NCI-H460 (cell line): ENCODE measurements around the gene KCNC1. TPM values are rescaled to one million over a fixed set of nuclear protein-coding genes. Genes with fewer than 3 reads are reported as not detected.

Source experiments
- DNase-seq: peaks from one replicate; pipeline ENCODE4 v3.0.0-alpha.2; 2016; ENCODE audit warnings: low read depth; ENCODE audit errors: extremely low read depth
- total RNA-seq: library from RNA; depleted of rRNA; stranded (reverse); fragments of >200 nt; shearing (Covaris generic); gene quantifications from 2 replicates; pipeline ENCODE4 v1.2.3, GENCODE V29; 2014

The KCNC1 gene
- total RNA-seq, 1 experiment from 2014 or later = not detected

GRCh38 chr11:17771841-17772401, 37.3 kb downstream of the KCNC1 start:
- DNase-seq = no peak

DNA sequence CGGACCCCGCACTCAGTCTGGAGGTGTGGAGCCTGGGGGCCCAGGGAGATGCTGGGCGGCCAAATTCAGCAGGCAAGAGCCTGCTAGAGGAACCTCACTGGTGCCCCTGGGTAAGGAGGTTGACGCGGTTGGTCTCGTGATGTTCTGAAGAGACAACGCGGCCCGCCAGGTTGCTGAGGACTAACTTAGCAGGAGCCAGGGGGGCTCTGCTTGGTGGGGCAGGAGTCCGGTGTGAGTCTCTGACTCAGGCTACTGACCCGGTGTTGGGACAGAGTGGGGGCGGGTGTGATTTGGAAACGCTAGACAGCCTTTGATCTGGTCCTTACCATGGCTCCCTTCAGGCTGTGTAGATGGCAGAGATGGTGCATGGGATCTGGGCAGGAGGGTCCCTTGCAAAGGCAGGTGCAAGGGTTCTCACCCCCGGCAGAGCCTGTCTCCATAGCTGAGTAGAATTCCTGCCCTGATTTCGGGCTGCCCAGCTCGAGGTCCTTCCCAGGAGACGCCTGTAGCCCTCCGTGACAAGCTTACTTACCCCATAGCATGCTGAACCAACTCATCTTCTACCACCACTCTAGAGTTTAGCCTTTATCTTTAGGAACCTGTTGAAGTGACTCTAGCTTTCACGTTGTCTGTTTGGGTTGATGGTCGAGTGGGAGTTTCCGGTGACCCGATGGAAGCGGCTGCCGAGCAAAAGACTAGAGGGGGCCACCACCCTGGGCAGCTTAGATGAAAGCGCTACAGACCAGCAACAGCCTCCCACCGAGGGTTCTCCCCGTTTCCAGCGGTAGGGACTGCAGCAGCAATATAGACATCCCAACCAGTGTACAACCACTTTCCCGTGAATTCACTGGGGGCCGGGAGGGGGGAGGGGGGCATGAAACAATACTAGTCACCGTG, 38.4 kb downstream of the KCNC1 start:
- DNase-seq = no peak

- no peak for DNase-seq
These were observed 39.1 kb downstream of the KCNC1 start for GRCh38 chr11:17773674-17774073.

- DNase-seq = no peak
These were observed 39.9 kb downstream of the KCNC1 start for GRCh38 chr11:17774232-17775034.

GRCh38 chr11:17775035-17775348, 40.4 kb downstream of the KCNC1 start:
- DNase-seq = no peak

GRCh38 chr11:17775507-17776211, 41.1 kb downstream of the KCNC1 start:
- no peak for DNase-seq

DNA sequence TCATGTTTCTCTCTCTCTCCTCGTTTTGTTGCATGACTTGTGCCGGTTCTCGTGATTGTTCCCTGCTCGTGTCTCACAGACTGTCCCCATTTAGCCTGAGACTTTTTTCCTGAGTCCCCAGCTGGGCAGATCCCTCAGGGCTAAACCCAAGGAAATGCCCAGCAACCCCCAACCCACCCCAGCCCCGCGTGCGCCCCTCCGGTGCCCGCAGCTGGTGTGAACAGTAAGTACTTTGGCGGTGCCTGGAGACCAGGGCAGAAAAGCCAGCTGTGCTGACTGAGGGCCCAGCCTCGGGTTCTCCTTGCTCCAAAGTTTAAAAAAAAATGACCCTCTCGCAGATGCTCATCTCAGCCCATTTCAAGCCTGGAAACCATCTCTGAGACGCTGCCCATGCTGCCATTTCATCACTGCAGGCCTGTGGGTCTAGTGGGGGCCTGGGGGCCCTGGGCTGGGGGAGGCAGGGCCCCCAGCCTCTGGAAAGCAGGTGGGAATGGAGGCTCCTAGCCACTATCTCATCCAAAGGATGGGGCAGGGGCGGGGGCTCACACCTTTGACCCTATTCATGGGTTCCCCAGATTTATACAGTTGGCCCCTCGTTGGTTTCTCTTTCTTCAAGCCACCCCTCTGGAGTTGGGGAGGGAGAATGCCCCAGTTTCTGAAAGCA, 41.8 kb downstream of the KCNC1 start:
- no peak for DNase-seq

GRCh38 chr11:17777086-17777737, 42.6 kb downstream of the KCNC1 start:
- no peak for DNase-seq

GRCh38 chr11:17777738-17778091, 43.1 kb downstream of the KCNC1 start:
- no peak for DNase-seq

GRCh38 chr11:17778352-17778751, 43.8 kb downstream of the KCNC1 start:
- DNase-seq = no peak

- DNase-seq = no peak
These were observed 44.6 kb downstream of the KCNC1 start for GRCh38 chr11:17778956-17779860.

- DNase-seq = no peak
These were observed 45.4 kb downstream of the KCNC1 start for GRCh38 chr11:17779861-17780594.

- no peak for DNase-seq
These were observed 46.1 kb downstream of the KCNC1 start for GRCh38 chr11:17780668-17781067.

DNA sequence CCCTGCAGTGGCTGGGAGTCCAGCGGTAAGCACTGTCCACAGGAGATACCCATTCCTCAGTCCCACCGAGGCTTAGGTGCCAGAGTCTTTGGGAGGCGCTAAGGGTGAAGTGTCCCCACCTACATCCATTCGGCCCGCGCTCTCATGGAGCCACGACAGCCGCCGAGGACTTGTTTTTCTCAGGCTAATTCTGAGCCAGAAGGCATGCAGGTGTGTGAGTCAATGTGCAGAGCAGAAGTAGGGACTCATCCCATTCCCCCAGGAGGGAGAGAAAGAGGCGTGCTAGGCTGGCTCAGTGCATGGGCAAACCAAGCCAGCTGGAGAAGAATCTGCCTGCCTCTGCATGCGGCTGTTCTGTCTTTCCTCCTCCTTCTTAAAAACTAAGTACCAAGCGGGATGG, 46.6 kb downstream of the KCNC1 start:
- no peak for DNase-seq

DNA sequence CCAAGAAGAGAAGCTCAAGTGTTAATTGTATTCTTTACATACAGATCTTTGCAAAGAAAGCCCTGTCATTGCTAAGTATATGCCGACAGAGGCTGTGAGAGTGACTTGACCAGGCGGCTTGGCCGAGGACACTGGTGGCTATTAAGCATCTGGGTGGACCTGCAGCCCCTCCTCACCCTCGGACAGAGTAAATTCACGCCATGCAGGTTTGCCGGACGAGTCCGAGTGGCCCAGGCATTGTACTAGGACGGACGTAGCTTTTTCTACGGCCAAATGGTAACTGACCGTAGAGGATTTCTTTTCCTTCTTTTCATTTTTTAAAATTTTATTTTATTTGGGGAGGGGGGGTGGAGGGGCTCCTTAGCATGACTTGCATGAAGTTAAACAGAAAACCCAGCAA, 47.0 kb downstream of the KCNC1 start:
- no peak for DNase-seq

- DNase-seq = no peak
These were observed 47.6 kb downstream of the KCNC1 start for GRCh38 chr11:17782145-17782544.

DNA sequence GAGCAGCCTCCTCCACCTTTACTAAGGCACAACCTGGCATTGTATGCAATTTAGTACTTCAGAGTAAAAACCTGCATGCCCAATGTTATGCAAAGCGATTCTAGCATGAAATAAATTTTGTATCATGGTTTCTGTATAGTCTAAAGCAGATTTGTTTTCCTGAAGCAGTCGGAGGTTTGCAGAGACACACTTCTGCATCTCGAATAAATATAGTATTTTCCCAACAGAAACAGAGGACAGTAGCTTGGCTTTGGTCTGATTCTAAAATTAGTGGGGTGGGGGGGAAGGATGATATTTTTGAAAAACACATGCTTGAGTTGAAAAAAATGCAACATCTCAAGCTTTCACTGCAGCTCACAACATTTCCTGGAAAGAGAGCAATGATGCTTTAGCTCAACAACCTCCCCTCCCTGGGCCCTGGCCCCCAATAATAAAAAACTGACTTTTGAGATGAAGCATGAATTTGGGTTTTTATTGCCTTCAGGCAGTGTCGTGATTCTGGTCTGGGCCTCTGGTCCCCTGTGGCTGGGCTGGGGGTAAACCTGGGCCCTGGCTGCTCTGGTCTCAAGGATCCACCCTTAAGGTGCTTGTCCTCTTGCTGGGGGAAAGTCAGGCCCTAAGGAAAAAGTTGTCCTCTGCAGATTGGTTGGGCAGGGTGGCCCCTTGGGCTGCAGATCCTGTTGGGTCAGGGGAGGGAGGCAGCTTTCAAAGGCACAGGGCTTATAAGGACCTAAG, 48.2 kb downstream of the KCNC1 start:
- DNase-seq = no peak

DNA sequence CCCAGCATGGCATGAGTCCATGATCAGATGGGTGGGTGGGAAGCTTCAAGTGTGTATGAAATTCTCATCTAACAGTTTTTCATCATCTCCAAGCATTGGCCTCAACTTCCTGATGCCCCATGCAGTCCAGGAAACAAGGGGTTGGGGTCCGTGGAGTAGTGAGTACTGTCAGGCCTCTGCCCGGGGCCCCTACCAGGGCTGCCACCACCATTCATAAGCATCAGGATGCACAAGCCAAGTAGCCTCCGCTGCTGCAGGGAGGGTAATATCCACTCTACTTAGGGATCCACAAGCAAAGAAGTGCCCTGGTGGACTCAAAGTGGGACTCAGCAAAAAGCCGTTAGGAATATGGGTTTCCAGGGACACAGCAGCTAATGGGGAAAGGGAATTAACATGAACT, 49.3 kb downstream of the KCNC1 start:
- no peak for DNase-seq
